ENCODE measurements around the gene PPM1H.

GRCh38 chr12:62677355-62677754, 257.6 kb downstream of the PPM1H start:
- no peak for TF ChIP-seq CTCF (IDR thresholded peaks at IDR 0.05 in 4 of 5, conservative IDR thresholded peaks at IDR 0.05 in 1 of 5)
- no peak for TF ChIP-seq POLR2A (IDR thresholded peaks at IDR 0.05)

All from gastrocnemius medialis (tissue), 4 donors.